ENCODE measurements around the gene PKD1L1.

- no peak for TF ChIP-seq CTCF (IDR thresholded peaks at IDR 0.05)
- TF ChIP-seq HMGXB4 (CRISPR knock-in tag; IDR thresholded peaks at IDR 0.05; ENCODE audit: borderline replicate concordance), result no peak
- no peak for TF ChIP-seq KDM5A (IDR thresholded peaks at IDR 0.05)
- TF ChIP-seq MAX (IDR thresholded peaks at IDR 0.05), result no peak
- no peak for TF ChIP-seq HES2 (IDR thresholded peaks at IDR 0.05)
- no peak for TF ChIP-seq HOXB5 (CRISPR knock-in tag; IDR thresholded peaks at IDR 0.05)
- TF ChIP-seq RAD21 (conservative IDR thresholded peaks at IDR 0.05 in 1 of 2, IDR thresholded peaks at IDR 0.05 in 1 of 2), result no peak
- no peak for TF ChIP-seq HEYL (CRISPR knock-in tag; IDR thresholded peaks at IDR 0.05)
Observed at GRCh38 chr7:47737601-47738000, 210.7 kb downstream of the PKD1L1 start.
